Endodermal cell (in vitro differentiated cells): ENCODE measurements around the gene MYH7. TPM values are rescaled to one million over a fixed set of nuclear protein-coding genes. Genes with fewer than 3 reads are reported as not detected.

Experiments
- DNase-seq: peaks from one replicate; pipeline ENCODE4 v3.0.0-alpha.2; 2017
- H3K27ac ChIP-seq: 2 replicates; pipeline ENCODE4 v1.5.1; 2013; ENCODE audit warnings: mild to moderate bottlenecking, low read depth, low read length, moderate library complexity
- H3K27me3 ChIP-seq: 2 replicates; pipeline ENCODE4 v1.6.1; 2013; ENCODE audit warnings: mild to moderate bottlenecking, low read length, moderate library complexity; ENCODE audit not compliant: insufficient read depth, control insufficient read depth, poor library complexity, severe bottlenecking
- H3K36me3 ChIP-seq: 2 replicates; pipeline ENCODE4 v1.7.0; 2013; ENCODE audit warnings: mild to moderate bottlenecking, low read length, moderate library complexity; ENCODE audit not compliant: control insufficient read depth, insufficient read depth
- H3K4me1 ChIP-seq: one replicate; pipeline ENCODE4 v1.7.0; 2013; ENCODE audit warnings: low read length; ENCODE audit not compliant: control insufficient read depth, insufficient read depth
- H3K4me3 ChIP-seq: 2 replicates; pipeline ENCODE4 v1.5.1; 2013; ENCODE audit warnings: mild to moderate bottlenecking, low read length, moderate library complexity
- H3K9ac ChIP-seq: 2 replicates; pipeline ENCODE4 v1.6.1; 2013; ENCODE audit warnings: mild to moderate bottlenecking, low read length, moderate library complexity; ENCODE audit not compliant: poor library complexity, severe bottlenecking; ENCODE audit errors: extremely low read depth
- H3K9me3 ChIP-seq: 2 replicates; pipeline ENCODE4 v1.6.1; 2013; ENCODE audit warnings: mild to moderate bottlenecking, low read length, moderate library complexity; ENCODE audit not compliant: control insufficient read depth
- H3K27ac Mint-ChIP-seq: 2 replicates; pipeline ENCODE4 v1.8.0; 2020; ENCODE audit warnings: mixed read lengths
- H3K27me3 Mint-ChIP-seq: 2 replicates; pipeline ENCODE4 v1.8.0; 2021; ENCODE audit warnings: mild to moderate bottlenecking, mixed read lengths; ENCODE audit not compliant: insufficient read depth
- H3K36me3 Mint-ChIP-seq: 2 replicates; pipeline ENCODE4 v1.8.0; 2020; ENCODE audit warnings: low read depth, mixed read lengths
- H3K4me1 Mint-ChIP-seq: 2 replicates; pipeline ENCODE4 v1.8.0; 2020; ENCODE audit warnings: mixed read lengths
- H3K4me3 Mint-ChIP-seq: 2 replicates; pipeline ENCODE4 v1.8.0; 2020; ENCODE audit warnings: mild to moderate bottlenecking, moderate library complexity, mixed read lengths
- H3K9me3 Mint-ChIP-seq: 2 replicates; pipeline ENCODE4 v1.8.0; 2020; ENCODE audit warnings: mild to moderate bottlenecking, mixed read lengths
- WGBS, 2 experiments: methylation state at CpG; one replicate each; pipeline versions ENCODE4 v1.1.5 to v1.1.7; 2013; ENCODE audit warnings: missing lambda C conversion rate in 2 of 2, mixed read lengths in 1 of 2; ENCODE audit not compliant: insufficient coverage in 1 of 2, insufficient read length in 1 of 2; 5-methylcytosine and 5-hydroxymethylcytosine counted together
- total RNA-seq, 2 donors: library from RNA; stranded (reverse); fragmentation: NEBNext Ultra II Directional in 1 of 2; extraction: Animal tissue kit (Norgen Biotek cat#: 25700) in 1 of 2; gene quantifications; 2 replicates in 1 of 2; 3 replicates in 1 of 2; pipeline ENCODE4 v1.2.1, GENCODE V29; 2021
- TF ChIP-seq, protein P1 (sequence below): fragments of 200-600 bp; sonication (generic); conservative IDR thresholded peaks from 2 replicates; pipeline ENCODE4 v1.5.0; 2021; ENCODE audit warnings: antibody characterized with exemption, mild to moderate bottlenecking

MYH7 gene
- total RNA-seq, 2 donors from 2014 or later = 0.55 TPM; not detected in 1

DNA sequence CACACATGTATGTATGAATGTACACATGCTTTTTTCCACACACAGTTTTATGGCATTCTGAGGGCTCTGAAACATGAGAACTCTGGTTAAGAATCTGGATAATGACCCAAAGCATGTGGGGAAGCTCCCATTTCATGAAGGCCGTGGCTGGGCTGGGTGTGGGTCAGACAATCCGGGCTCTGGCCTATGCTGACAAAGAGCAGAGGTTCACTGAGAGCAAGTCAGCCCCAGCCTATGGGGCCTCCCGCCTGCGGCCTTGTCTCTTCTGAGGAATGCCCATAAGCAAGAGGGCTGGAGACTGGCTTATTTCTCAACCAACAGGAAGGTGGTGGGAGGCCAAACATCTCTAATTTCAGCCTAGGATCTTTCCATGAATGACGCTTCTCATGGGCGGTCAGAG, 35.9 kb downstream of the MYH7 start:
- Histone ChIP-seq H3K9ac (no peak overlapping the region), H3K9me3 (no peaks in the 10 kb centered on the region), H3K4me1 (no peaks in the 10 kb centered on the region), H3K27me3 (no peaks in the 10 kb centered on the region), H3K27ac (no peak overlapping the region), H3K36me3 (no peaks in the 10 kb centered on the region), H3K4me3 (no peak overlapping the region)
- no peak overlapping the region for H3K27ac Mint-ChIP-seq
- peaks cover 47% of the 10 kb centered on the region for H3K27me3 Mint-ChIP-seq
- H3K4me3 Mint-ChIP-seq = no peak overlapping the region
- 83 to 93% methylated on average over 3 to 6 of the region's 6 CpGs for WGBS, 2 experiments
- no peaks in the 10 kb centered on the region for H3K4me1 Mint-ChIP-seq
- H3K36me3 Mint-ChIP-seq = no peaks in the 10 kb centered on the region
- DNase-seq = no peak
- no peaks in the 10 kb centered on the region for H3K9me3 Mint-ChIP-seq
- TF ChIP-seq, protein P1, sequence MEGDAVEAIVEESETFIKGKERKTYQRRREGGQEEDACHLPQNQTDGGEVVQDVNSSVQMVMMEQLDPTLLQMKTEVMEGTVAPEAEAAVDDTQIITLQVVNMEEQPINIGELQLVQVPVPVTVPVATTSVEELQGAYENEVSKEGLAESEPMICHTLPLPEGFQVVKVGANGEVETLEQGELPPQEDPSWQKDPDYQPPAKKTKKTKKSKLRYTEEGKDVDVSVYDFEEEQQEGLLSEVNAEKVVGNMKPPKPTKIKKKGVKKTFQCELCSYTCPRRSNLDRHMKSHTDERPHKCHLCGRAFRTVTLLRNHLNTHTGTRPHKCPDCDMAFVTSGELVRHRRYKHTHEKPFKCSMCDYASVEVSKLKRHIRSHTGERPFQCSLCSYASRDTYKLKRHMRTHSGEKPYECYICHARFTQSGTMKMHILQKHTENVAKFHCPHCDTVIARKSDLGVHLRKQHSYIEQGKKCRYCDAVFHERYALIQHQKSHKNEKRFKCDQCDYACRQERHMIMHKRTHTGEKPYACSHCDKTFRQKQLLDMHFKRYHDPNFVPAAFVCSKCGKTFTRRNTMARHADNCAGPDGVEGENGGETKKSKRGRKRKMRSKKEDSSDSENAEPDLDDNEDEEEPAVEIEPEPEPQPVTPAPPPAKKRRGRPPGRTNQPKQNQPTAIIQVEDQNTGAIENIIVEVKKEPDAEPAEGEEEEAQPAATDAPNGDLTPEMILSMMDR = no peak

DNA sequence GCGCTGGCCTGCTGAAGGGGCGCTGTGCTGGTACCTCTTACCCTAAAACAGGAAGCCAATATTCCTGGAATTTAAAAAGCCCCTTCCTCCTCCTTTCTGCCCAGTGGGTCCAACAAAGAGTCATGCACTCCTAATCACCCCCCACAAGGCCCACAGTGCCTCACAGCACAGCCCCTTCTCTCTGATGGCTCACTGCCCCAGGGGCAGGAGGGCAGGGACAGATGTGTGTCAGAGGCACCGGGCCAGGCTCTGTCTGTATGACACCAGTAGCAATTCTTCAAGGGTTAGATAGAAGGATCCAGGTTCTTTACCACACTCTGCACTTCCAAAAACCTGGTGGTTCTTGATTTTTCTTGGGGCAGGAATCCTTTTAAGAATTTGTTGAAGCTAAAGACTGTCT, 36.3 kb downstream of the MYH7 start:
- Histone ChIP-seq H3K36me3 (no peaks in the 10 kb centered on the region), H3K4me1 (no peaks in the 10 kb centered on the region), H3K9ac (no peak overlapping the region), H3K27ac (no peak overlapping the region), H3K9me3 (no peaks in the 10 kb centered on the region), H3K4me3 (no peak overlapping the region), H3K27me3 (no peaks in the 10 kb centered on the region)
- Mint-ChIP-seq H3K4me3 (no peak overlapping the region), H3K27me3 (peaks cover 44% of the 10 kb centered on the region), H3K4me1 (no peaks in the 10 kb centered on the region), H3K27ac (no peak overlapping the region), H3K9me3 (no peaks in the 10 kb centered on the region), H3K36me3 (no peaks in the 10 kb centered on the region)
- TF ChIP-seq, protein P1 = no peak
- no peak for DNase-seq
- 94 to 96% methylated on average over 3 of the region's 3 CpGs for WGBS, 2 experiments

DNA sequence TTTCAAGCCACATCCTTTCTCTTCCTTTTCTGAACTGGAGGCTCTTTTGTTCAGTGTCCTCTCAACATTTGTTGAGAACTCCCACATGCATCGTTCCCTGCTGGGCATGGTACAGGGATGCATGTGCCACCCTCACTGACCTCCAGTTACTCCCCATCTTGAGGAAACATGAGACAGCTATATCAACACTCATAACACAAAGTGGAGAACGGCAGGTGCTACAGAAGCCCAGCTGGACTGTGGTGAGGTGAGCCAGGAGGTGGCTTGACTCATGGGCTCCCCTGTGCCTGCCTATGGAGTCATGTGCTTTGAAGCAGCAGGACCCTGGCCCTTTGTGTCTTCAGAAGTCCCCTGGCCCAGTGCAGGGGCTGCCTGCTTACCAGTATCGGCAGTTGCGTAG, 37.1 kb downstream of the MYH7 start:
- Mint-ChIP-seq H3K36me3 (no peaks in the 10 kb centered on the region), H3K9me3 (no peaks in the 10 kb centered on the region), H3K27me3 (peaks cover 38% of the 10 kb centered on the region), H3K4me1 (no peaks in the 10 kb centered on the region), H3K27ac (no peak overlapping the region), H3K4me3 (no peak overlapping the region)
- Histone ChIP-seq H3K27ac (no peak overlapping the region), H3K9ac (no peak overlapping the region), H3K4me1 (no peaks in the 10 kb centered on the region), H3K36me3 (no peaks in the 10 kb centered on the region), H3K27me3 (peaks cover 5% of the 10 kb centered on the region), H3K9me3 (no peaks in the 10 kb centered on the region), H3K4me3 (no peak overlapping the region)
- TF ChIP-seq, protein P1 = no peak
- 78 to 88% methylated on average over 2 to 4 of the region's 4 CpGs for WGBS, 2 experiments
- no peak for DNase-seq
